ENCODE data around the gene CERK. TPM values are rescaled to one million over a fixed set of nuclear protein-coding genes. Genes with fewer than 3 reads are reported as not detected.

The CERK gene
- polyA plus RNA-seq, 1 donor from 2014 or later: 57.4 TPM

DNA sequence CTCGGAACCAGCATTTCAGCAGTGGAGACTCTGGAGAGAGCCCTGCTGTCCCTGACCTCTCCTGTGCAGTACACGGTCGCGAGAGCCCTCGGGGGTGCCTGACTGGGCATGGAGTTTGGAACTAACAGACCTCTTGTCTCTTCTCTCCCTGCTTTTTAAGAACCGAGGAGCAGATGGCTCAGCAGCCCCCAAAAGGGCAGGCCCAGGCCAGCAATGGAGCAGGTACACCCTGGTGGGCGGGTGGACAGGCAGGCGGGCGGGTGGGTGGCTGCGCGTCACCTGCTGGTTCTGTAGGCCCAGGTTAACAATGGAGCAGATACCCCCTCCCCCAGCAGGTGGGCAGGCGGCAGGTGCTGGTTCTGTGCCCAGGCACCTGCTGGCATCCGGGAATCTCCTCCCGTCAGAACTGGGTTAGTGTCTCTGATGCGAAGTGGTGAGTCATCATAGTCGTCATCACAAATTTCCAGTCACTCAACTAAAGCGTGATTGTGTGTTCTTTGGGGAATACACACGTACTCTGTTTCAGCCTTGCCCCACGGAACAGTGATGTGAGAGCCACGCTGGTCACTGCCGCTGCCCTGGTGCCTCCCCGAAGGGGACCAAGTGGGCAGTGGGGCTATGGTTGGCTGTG is 76.7 kb downstream of the CERK start:
- no peaks in the 10 kb centered on the region for H3K9me3 ChIP-seq (ENCODE audit: low read length)
- no peaks in the 10 kb centered on the region for H3K36me3 ChIP-seq (ENCODE audit: insufficient read depth, low read length)
- no peaks in the 10 kb centered on the region for H3K27me3 ChIP-seq (ENCODE audit: insufficient read depth, low read depth, low read length)
- no peaks in the 10 kb centered on the region for H4K20me1 ChIP-seq (ENCODE audit: insufficient read depth)
- no peak overlapping the region for H3K27ac ChIP-seq (ENCODE audit: low read length)
- no peak for TF ChIP-seq RAD21 (conservative IDR thresholded peaks at IDR 0.05)
- TF ChIP-seq EZH2 (IDR thresholded peaks at IDR 0.05; ENCODE audit: borderline replicate concordance, insufficient read depth, low read length, poor library complexity, severe bottlenecking): no peak
- TF ChIP-seq EP300 (conservative IDR thresholded peaks at IDR 0.05; ENCODE audit: poor library complexity, severe bottlenecking): no peak
- TF ChIP-seq POLR2AphosphoS5 (IDR thresholded peaks at IDR 0.05): no peak
- TF ChIP-seq, protein P1, sequence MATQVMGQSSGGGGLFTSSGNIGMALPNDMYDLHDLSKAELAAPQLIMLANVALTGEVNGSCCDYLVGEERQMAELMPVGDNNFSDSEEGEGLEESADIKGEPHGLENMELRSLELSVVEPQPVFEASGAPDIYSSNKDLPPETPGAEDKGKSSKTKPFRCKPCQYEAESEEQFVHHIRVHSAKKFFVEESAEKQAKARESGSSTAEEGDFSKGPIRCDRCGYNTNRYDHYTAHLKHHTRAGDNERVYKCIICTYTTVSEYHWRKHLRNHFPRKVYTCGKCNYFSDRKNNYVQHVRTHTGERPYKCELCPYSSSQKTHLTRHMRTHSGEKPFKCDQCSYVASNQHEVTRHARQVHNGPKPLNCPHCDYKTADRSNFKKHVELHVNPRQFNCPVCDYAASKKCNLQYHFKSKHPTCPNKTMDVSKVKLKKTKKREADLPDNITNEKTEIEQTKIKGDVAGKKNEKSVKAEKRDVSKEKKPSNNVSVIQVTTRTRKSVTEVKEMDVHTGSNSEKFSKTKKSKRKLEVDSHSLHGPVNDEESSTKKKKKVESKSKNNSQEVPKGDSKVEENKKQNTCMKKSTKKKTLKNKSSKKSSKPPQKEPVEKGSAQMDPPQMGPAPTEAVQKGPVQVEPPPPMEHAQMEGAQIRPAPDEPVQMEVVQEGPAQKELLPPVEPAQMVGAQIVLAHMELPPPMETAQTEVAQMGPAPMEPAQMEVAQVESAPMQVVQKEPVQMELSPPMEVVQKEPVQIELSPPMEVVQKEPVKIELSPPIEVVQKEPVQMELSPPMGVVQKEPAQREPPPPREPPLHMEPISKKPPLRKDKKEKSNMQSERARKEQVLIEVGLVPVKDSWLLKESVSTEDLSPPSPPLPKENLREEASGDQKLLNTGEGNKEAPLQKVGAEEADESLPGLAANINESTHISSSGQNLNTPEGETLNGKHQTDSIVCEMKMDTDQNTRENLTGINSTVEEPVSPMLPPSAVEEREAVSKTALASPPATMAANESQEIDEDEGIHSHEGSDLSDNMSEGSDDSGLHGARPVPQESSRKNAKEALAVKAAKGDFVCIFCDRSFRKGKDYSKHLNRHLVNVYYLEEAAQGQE (IDR thresholded peaks at IDR 0.05; ENCODE audit: borderline replicate concordance): no peak
- TF ChIP-seq TAF1 (IDR thresholded peaks at IDR 0.05; ENCODE audit: low read depth): no peak
- H3K9me2 ChIP-seq (ENCODE audit: insufficient read depth, low read length): no peaks in the 10 kb centered on the region
- H3K4me3 ChIP-seq (ENCODE audit: low read length): no peak overlapping the region
- no peaks in the 10 kb centered on the region for H3K79me2 ChIP-seq (replicated peaks; ENCODE audit: insufficient read depth, low read length)
- no peak overlapping the region for H3K4me2 ChIP-seq (ENCODE audit: low read length)
- no peak overlapping the region for H3K9ac ChIP-seq (ENCODE audit: low read length)
- no peak overlapping the region for H2AFZ ChIP-seq (ENCODE audit: low read depth, low read length)
- H3F3A ChIP-seq (ENCODE audit: insufficient read depth, low read length, poor library complexity, severe bottlenecking): no peaks in the 10 kb centered on the region

DNA sequence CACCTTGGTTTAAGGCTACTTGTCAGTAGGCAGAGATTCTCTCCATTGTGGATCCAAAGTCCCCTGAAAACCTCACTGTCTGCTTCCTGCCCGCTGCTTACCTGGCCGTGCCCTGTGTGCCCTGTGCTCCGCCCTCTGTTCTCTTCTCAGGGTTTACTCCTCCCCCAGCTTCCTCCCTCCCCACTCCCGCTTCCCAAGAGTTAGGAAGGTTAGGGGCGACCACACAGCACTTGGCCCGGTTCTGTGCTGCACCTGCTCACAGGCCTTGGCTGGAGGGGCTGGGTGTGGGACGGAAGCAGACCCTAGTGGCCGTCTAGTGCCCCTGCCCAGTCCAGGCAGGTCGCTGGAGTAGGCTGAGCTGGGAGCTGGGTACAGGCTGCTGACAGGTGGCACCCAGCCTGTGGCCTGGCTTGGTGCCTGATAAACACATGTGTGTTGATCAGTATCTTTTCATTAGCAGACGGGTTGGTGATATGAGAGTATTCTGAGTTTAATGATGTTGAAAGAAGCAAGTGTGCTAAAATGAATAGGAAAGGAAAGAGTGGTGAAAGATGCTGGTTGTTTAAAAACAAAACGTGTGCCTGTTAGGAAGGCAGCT is 77.3 kb downstream of the CERK start:
- no peak overlapping the region for H2AFZ ChIP-seq (ENCODE audit: low read depth, low read length)
- no peak overlapping the region for H3K27ac ChIP-seq (ENCODE audit: low read length)
- H3K4me3 ChIP-seq (ENCODE audit: low read length): no peak overlapping the region
- H3F3A ChIP-seq (ENCODE audit: insufficient read depth, low read length, poor library complexity, severe bottlenecking): no peaks in the 10 kb centered on the region
- TF ChIP-seq RAD21 (conservative IDR thresholded peaks at IDR 0.05) (no peak), EZH2 (IDR thresholded peaks at IDR 0.05; ENCODE audit: borderline replicate concordance, insufficient read depth, low read length, poor library complexity, severe bottlenecking) (no peak), MXI1 (conservative IDR thresholded peaks at IDR 0.05; ENCODE audit: poor library complexity, severe bottlenecking) (no peak), TAF1 (IDR thresholded peaks at IDR 0.05; ENCODE audit: low read depth) (no peak), EP300 (conservative IDR thresholded peaks at IDR 0.05; ENCODE audit: poor library complexity, severe bottlenecking) (no peak), SMC3 (conservative IDR thresholded peaks at IDR 0.05; ENCODE audit: poor library complexity) (no peak), POLR2AphosphoS5 (IDR thresholded peaks at IDR 0.05) (no peak)
- TF ChIP-seq, protein P1 (IDR thresholded peaks at IDR 0.05; ENCODE audit: borderline replicate concordance): no peak
- TF ChIP-seq, protein P2, sequence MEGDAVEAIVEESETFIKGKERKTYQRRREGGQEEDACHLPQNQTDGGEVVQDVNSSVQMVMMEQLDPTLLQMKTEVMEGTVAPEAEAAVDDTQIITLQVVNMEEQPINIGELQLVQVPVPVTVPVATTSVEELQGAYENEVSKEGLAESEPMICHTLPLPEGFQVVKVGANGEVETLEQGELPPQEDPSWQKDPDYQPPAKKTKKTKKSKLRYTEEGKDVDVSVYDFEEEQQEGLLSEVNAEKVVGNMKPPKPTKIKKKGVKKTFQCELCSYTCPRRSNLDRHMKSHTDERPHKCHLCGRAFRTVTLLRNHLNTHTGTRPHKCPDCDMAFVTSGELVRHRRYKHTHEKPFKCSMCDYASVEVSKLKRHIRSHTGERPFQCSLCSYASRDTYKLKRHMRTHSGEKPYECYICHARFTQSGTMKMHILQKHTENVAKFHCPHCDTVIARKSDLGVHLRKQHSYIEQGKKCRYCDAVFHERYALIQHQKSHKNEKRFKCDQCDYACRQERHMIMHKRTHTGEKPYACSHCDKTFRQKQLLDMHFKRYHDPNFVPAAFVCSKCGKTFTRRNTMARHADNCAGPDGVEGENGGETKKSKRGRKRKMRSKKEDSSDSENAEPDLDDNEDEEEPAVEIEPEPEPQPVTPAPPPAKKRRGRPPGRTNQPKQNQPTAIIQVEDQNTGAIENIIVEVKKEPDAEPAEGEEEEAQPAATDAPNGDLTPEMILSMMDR (IDR thresholded peaks at IDR 0.05; ENCODE audit: poor library complexity, severe bottlenecking): no peak
- H3K9ac ChIP-seq (ENCODE audit: low read length): no peak overlapping the region
- no peaks in the 10 kb centered on the region for H3K9me3 ChIP-seq (ENCODE audit: low read length)
- no peaks in the 10 kb centered on the region for H3K9me2 ChIP-seq (ENCODE audit: insufficient read depth, low read length)
- no peaks in the 10 kb centered on the region for H3K79me2 ChIP-seq (replicated peaks; ENCODE audit: insufficient read depth, low read length)
- no peak overlapping the region for H3K4me2 ChIP-seq (ENCODE audit: low read length)
- no peaks in the 10 kb centered on the region for H3K27me3 ChIP-seq (ENCODE audit: insufficient read depth, low read depth, low read length)
- no peaks in the 10 kb centered on the region for H3K36me3 ChIP-seq (ENCODE audit: insufficient read depth, low read length)
- H4K20me1 ChIP-seq (ENCODE audit: insufficient read depth): no peaks in the 10 kb centered on the region
